HG03060 (cell line): ENCODE results near the gene PRELID2.
"Not testable (repeated sequence)": the region's sequence is repeated elsewhere in the genome, so short reads cannot be mapped to it uniquely, and the experiment has no call there.

Experiments used
- ATAC-seq: cut with Tn5 transposase; IDR thresholded peaks from one replicate; pipeline ENCODE4 v1.9.1; 2021; ENCODE audit warnings: low read depth, moderate number of reproducible peaks; ENCODE audit not compliant: unreplicated experiment

PRELID2 gene

DNA sequence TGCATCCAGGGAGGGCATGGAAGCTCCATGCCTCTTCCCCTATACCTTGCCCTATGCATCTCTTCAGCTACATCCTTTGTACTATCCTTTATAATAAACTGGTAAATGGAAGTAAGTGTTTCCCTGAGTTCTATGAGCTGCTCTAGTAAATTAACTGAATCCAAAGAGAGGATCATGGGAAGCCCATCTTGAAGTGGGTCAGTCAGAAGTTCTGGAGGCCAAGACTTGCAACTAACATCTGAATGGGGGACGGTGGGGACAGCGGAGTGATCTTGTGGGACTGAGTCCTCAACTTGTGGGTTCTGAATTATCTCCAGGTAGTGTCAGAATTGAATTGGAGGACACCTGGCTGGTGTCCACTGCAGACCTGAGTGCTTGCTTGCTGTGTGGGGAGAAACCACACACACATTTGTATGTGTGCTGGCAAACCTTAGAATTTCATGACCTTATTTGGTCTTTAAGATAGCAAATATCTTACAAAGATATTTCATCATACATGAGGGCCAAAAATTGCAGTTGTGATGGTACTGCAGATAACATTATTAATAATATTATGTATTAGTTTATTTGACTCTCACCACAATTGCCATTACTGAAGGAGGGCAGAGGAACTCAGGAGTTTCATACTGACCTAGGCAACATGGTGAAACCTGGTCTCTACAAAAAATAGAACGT, 5.5 kb upstream of the PRELID2 start:
- ATAC-seq = no peak

DNA sequence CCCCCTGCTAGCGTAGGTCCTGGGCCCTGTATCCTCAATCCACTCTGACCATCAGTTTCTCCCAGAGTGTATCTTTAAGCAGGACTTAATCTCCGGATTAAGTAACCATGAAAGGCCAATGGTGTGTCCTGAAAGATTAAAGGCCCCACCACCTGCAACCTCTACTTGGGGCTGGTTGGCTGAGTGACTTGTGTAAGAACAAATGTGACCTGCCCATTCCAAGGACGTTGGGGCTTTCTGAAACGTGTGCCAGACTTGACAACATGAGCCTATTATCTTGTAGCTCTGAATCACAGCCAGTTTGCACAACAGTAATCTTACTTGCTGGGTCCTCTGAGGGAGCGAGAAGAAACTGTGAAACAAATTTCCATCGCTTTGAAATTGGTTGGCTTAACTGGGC, 3.1 kb upstream of the PRELID2 start:
- no peak for ATAC-seq

DNA sequence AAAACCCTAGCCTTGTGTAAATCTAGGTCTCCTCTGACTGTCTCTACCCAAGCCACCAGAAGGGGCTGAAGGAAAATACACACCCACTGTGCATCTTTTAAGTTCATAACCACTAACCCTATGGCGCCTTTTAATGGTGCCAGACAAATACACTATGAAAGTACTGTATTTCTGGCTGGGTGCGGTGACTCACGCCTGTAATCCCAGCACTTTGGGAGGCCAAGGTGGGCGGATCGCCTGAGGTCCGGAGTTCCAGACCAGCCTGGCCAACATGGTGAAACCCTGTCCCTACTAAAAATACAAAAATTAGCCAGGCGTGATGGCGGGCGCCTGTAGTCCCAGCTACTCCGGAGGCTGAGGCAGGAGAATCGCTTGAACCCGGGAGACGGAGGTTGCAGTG, 1.1 kb upstream of the PRELID2 start:
- not testable (repeated sequence) for ATAC-seq

GRCh38 chr5:145835848-145836239, 702 bp upstream of the PRELID2 start:
- ATAC-seq = peak; percentile 5

- ATAC-seq = no peak
Measured at GRCh38 chr5:145834554-145834916, 607 bp downstream of the PRELID2 start.

DNA sequence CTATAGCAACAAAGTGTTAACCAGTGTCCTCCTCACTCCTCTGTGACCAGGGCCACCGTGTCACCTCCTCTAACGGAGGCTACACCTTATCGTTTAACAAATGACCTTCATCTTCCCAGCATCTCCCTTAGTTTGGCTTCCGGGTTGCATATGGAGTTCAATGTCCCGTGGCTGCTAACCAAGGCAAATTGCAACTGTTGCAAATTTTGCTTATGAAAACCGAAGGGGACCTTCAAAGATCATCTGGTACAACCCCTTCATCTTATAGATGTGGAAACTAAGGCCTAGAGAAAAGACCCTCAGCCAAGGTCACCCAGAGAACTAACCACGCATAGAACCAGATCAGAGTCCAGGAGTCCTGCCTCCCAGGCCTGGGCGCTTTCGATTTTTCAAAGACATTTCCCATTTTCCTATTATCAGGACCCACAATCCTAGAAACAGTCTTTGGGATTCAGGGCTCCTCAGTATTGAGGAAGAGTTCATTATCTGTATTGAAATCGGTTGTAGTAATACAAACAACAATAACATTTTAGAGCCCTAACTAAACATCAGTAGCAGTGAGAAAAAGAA, 1.4 kb downstream of the PRELID2 start:
- no peak for ATAC-seq

DNA sequence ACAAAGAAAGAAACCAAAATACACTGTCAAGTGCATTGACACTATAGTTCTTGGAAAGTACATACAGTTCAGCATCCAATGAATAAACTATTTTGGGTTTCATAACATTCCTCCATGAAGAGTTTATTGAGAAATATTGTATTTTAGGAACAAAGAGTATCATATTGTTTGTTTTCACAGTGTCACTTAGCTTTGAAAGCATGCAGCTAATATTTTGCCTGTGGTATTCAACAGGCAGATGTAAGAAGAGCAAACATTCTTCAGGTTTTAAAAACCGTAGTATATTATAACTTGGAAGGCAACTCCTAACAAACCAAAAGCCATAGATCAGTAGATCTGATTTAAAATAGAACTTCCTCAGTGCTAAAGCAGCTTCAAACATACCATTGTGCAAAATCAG, 4.5 kb downstream of the PRELID2 start:
- no peak for ATAC-seq

DNA sequence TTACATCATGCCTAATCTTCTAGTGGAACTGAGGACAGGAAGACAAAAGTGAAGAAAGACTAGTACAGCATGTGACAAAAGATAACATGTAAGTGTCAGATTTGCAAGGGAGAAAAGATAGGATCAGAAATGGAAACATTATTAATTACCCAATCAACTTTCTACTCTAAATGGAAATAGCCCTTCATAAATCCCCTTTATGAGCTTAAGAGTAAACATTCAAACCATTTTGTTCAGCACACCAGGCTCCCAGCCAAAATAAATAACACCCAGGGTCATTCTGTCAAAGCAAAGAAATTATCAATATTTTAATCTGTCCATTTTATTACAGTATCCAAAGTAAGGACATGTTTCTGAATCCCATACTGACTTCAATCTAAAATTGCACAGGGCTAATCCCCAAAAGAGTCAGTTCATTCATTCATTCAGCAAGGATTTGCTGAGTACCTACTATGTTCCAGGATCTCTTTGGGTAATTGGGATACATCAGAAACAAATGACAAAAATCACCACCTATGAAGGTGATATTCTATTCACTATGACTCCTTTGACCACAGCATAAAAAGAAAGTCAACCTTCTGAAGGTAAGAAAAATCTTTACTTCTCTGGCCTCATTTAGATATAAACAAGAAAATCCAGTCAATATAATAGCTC, 5.3 kb downstream of the PRELID2 start:
- ATAC-seq = no peak

- no peak for ATAC-seq
Measured at GRCh38 chr5:145826895-145827674, 8.1 kb downstream of the PRELID2 start.

DNA sequence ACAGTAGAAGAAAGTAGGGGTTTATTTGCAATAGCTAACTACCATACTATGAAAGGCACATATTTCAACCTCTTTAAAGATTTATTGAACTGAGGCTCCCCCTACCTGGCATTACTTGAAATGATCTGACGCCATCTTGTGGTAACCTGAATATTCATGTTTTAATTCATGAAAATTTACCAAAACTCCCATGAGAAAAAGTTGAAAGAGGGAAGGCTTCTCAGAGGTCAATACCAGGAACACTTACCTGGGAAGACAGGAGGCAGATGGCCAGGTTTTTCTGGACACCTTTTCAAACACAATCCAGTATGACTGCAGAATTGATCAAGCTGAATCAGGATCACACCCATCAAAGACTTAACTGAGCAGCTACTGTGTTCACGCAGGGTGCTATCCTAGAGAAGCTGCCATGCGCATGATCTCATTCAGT, 9.4 kb downstream of the PRELID2 start:
- no peak for ATAC-seq

DNA sequence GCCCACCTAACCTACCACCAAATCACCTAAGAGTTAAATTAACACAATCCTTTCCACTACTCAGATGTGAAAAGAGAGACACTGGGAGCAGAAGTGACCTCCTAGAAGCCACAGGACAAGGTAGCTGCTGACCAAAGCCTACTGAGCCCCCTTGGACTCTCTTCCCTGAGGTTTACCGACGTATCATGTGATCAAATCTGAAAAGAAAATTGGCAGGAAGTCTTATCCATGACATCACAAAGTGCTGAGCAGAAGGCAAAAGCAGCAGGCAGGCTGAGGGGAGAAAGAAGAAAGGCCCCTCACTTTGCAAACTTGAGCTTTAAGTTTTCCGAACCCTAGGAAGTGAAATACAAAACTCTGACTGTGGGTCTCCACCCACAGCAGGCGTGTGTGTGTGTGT, 11.1 kb downstream of the PRELID2 start:
- ATAC-seq = no peak

DNA sequence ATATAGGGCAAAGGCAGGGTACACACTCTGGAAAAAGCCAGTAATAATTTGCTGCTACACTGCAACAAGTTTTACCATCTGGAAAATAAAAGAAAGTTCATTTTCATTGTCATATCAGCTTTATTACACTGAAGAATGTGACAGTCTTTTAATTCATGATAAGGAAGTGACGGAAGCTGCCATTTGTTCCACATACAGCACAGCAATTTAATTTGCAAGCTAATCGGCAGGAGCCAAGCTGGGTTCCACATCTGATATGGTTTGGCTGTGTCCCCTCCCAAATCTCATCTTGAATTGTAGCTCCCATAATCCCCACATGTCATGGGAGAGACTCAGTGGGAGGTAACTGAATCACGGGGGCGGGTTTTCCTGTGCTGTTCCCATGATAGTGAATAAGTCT, 16.5 kb downstream of the PRELID2 start:
- no peak for ATAC-seq

DNA sequence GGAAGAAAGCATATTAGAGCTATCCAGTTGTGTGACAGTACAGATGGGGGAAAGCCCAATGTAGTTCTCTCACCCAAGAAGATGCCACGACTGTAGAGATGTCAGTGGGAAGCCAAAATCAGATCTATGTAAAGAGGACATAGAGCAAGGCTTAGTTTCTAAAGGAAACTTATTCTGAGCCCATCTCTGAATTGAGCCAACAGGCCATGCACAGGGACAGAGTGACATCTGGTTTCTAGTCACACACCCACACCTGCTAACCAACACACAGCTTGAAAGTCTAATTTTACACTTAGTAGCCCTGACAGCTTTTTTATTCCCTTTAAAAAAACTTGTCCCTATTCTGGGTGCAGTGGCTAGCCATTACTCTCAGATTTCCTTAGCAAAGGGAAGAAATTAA, 22.3 kb downstream of the PRELID2 start:
- no peak for ATAC-seq

- no peak for ATAC-seq
Measured at GRCh38 chr5:145811834-145812625, 23.1 kb downstream of the PRELID2 start.

- no peak for ATAC-seq
Measured at GRCh38 chr5:145806923-145807322, 28.2 kb downstream of the PRELID2 start.

DNA sequence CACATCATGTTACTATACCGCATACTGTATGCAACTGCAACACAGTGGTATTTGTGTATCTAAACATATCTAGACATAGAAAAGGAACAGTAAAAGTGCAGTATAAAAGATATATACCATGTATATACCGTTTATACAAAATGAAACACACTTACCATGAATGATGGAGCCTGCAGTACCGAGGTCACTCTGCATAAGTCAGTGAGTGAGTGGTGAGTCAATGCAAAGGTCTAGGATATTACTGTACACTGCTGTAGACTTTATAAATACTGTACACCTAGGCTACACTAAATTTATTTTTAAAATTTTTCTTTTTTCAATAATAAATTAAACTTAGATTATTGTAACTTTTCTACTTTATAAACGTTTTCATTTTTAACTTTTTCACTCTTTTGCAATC, 29.3 kb downstream of the PRELID2 start:
- ATAC-seq = no peak

DNA sequence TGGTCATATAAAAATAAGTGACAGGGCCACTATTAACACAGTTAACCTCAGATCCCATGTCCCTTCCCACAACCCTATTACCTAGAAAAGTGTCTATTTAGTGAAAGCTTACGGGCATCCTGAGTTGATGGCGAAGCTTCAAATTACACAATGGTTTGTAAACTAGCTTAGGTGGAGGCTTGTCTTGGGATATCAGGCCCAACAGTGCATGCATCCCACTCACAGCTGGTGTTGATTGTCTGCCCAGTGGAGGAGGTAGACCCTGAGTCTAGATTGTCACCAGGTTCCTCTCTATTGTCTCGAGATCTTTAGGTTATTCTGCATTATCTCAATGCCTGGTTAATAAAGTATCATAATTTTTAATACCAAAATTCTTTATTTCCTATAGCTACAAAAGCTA, 30.4 kb downstream of the PRELID2 start:
- no peak for ATAC-seq

GRCh38 chr5:145803112-145804004, 31.8 kb downstream of the PRELID2 start:
- ATAC-seq = no peak

- no peak for ATAC-seq
Measured at GRCh38 chr5:145801195-145801594, 33.9 kb downstream of the PRELID2 start.

GRCh38 chr5:145800181-145800580, 35.0 kb downstream of the PRELID2 start:
- no peak for ATAC-seq
